ENCODE results near the gene SLK. TPM values are rescaled to one million over a fixed set of nuclear protein-coding genes. Genes with fewer than 3 reads are reported as not detected.

Gene SLK
- polyA plus RNA-seq, 1 of the 3 experiments (the other 2 are of a cell fraction), result 4.0 TPM

- POLR2A ChIA-PET, result no interaction called here
- peaks cover 3% of the 10 kb centered on the region; the same call in 1 of the 2 replicates for H4K20me1 ChIP-seq (ENCODE audit: insufficient read depth)
Measured at GRCh38 chr10:103991393-103992128, 24.6 kb downstream of the SLK start.

More at GRCh38 chr10:103991393-103992128, 24.6 kb downstream of the SLK start:
- no peak overlapping the region for H3K27ac ChIP-seq (ENCODE audit: low read depth in 2 of 2, low read length in 1 of 2)
- DNase-seq, result no peak
- CTCF ChIA-PET, result interaction anchor here (1.4 kb wide), 1 partner anchor 9 kb away, joined by 3 read pairs; no protein-coding TSS in a partner anchor
- H3K4me3 ChIP-seq (ENCODE audit: low read depth in 2 of 2, low read length in 1 of 2), result no peak overlapping the region
- TF ChIP-seq, protein P1, sequence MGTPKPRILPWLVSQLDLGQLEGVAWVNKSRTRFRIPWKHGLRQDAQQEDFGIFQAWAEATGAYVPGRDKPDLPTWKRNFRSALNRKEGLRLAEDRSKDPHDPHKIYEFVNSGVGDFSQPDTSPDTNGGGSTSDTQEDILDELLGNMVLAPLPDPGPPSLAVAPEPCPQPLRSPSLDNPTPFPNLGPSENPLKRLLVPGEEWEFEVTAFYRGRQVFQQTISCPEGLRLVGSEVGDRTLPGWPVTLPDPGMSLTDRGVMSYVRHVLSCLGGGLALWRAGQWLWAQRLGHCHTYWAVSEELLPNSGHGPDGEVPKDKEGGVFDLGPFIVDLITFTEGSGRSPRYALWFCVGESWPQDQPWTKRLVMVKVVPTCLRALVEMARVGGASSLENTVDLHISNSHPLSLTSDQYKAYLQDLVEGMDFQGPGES (IDR thresholded peaks at IDR 0.05; ENCODE audit: low read depth, low read length), result no peak
- TF ChIP-seq, protein P2, sequence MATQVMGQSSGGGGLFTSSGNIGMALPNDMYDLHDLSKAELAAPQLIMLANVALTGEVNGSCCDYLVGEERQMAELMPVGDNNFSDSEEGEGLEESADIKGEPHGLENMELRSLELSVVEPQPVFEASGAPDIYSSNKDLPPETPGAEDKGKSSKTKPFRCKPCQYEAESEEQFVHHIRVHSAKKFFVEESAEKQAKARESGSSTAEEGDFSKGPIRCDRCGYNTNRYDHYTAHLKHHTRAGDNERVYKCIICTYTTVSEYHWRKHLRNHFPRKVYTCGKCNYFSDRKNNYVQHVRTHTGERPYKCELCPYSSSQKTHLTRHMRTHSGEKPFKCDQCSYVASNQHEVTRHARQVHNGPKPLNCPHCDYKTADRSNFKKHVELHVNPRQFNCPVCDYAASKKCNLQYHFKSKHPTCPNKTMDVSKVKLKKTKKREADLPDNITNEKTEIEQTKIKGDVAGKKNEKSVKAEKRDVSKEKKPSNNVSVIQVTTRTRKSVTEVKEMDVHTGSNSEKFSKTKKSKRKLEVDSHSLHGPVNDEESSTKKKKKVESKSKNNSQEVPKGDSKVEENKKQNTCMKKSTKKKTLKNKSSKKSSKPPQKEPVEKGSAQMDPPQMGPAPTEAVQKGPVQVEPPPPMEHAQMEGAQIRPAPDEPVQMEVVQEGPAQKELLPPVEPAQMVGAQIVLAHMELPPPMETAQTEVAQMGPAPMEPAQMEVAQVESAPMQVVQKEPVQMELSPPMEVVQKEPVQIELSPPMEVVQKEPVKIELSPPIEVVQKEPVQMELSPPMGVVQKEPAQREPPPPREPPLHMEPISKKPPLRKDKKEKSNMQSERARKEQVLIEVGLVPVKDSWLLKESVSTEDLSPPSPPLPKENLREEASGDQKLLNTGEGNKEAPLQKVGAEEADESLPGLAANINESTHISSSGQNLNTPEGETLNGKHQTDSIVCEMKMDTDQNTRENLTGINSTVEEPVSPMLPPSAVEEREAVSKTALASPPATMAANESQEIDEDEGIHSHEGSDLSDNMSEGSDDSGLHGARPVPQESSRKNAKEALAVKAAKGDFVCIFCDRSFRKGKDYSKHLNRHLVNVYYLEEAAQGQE (IDR thresholded peaks at IDR 0.05; ENCODE audit: low read depth, low read length), result no peak
- TF ChIP-seq ELF1 (IDR thresholded peaks at IDR 0.05), result no peak
- no peak for TF ChIP-seq CTCF (IDR thresholded peaks at IDR 0.05)
- no peak for TF ChIP-seq EZH2phosphoT487 (IDR thresholded peaks at IDR 0.05; ENCODE audit: borderline replicate concordance, low read depth)
- TF ChIP-seq, protein P3, sequence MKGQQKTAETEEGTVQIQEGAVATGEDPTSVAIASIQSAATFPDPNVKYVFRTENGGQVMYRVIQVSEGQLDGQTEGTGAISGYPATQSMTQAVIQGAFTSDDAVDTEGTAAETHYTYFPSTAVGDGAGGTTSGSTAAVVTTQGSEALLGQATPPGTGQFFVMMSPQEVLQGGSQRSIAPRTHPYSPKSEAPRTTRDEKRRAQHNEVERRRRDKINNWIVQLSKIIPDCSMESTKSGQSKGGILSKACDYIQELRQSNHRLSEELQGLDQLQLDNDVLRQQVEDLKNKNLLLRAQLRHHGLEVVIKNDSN (IDR thresholded peaks at IDR 0.05; ENCODE audit: borderline replicate concordance, low read depth), result no peak
- TF ChIP-seq FOXM1 (IDR thresholded peaks at IDR 0.05; ENCODE audit: low read depth), result no peak
- TF ChIP-seq MEF2A (IDR thresholded peaks at IDR 0.05; ENCODE audit: borderline replicate concordance, low read depth), result no peak
- TF ChIP-seq JUND (IDR thresholded peaks at IDR 0.05), result no peak
- no peak for TF ChIP-seq MAX (IDR thresholded peaks at IDR 0.05; ENCODE audit: low read depth)
- TF ChIP-seq PBX3 (IDR thresholded peaks at IDR 0.05), result no peak
- TF ChIP-seq ZBTB33 (IDR thresholded peaks at IDR 0.05; ENCODE audit: borderline replicate concordance, low read depth), result no peak
- no peak for TF ChIP-seq SMC3 (IDR thresholded peaks at IDR 0.05; ENCODE audit: low read depth, low read length)
- TF ChIP-seq USF2 (IDR thresholded peaks at IDR 0.05; ENCODE audit: borderline replicate concordance, low read depth, low read length), result no peak
- no peak overlapping the region for H3K9ac ChIP-seq
- peaks cover 26 to 39% of the 10 kb centered on the region in 2 experiments for H3K36me3 ChIP-seq (replicated peaks in 1 of 2; ENCODE audit: control insufficient read depth in 1 of 2, insufficient read depth in 2 of 2, low read length in 1 of 2)
- H3K9me3 ChIP-seq, result no peaks in the 10 kb centered on the region
- H3K4me1 ChIP-seq (ENCODE audit: control insufficient read depth in 1 of 2, insufficient read depth in 2 of 2, low read depth in 1 of 2, low read length in 1 of 2), result no peaks in the 10 kb centered on the region; a peak in 1 of 4 replicates
- H3K27me3 ChIP-seq (ENCODE audit: insufficient read depth), result no peaks in the 10 kb centered on the region
- peaks cover 51% of the 10 kb centered on the region for H3K79me2 ChIP-seq (ENCODE audit: insufficient read depth)
- no peak overlapping the region for H2AFZ ChIP-seq (ENCODE audit: low read depth)
- WGBS (ENCODE audit: low lambda C conversion rate), result 94% methylated on average over 3 of the region's 3 CpGs
- H3K4me2 ChIP-seq, result no peak overlapping the region
- H3K9me2 ChIP-seq, result no peaks in the 10 kb centered on the region
- no peaks in the 10 kb centered on the region for H3F3A ChIP-seq (replicated peaks; ENCODE audit: insufficient read depth)
